Stimulated activated CD4-positive, alpha-beta T cell treated with anti-CD3 and anti-CD28 coated beads, Interleukin-4, amount 100 ng/mL, for 24 hours (primary cell): ENCODE data around the gene BANP.
"Not testable (repeated sequence)": the region's sequence is repeated elsewhere in the genome, so short reads cannot be mapped to it uniquely, and the experiment has no call there.

Source experiments
- DNase-seq: peaks from one replicate; pipeline ENCODE4 v3.0.0-alpha.2; 2020

The BANP gene

GRCh38 chr16:88070341-88070740, 119.1 kb downstream of the BANP start:
- no peak for DNase-seq

DNA sequence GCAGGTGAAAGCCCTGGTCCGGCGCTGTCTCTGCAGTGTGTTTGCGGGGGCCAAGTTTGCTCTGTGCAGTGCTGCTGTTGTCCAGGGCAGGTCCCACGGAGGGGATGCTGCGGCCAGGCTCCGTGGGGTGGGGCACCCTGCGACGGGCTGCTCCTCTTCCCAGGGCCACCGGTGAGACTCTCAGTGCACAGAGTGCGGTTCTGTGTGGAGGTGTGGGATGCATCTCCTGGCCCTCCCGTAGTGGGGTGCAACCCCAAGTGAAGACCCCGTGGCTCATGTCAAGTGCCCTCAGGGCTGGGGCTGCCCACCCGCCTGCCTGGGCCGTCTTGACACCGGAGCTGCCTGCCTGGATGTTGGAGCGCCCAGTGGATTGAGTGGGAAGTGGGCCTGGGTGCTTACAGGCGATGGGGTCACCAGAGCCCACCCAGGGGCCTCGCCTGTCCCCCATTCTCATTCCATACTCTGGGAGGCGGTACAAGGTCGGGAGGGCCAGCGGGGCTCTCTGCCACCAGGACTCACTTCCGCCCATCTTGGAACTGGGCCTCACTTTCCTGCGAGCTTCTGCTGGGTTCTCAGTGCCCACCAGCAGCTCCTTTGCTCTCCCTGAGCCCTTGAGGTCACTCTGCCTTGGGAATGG, 119.9 kb downstream of the BANP start:
- DNase-seq: no peak

GRCh38 chr16:88071908-88072307, 120.7 kb downstream of the BANP start:
- DNase-seq: no peak

- no peak for DNase-seq
Observed at GRCh38 chr16:88072571-88073001, 121.4 kb downstream of the BANP start.

GRCh38 chr16:88073201-88073721, 122.0 kb downstream of the BANP start:
- no peak for DNase-seq

GRCh38 chr16:88074041-88074440, 122.8 kb downstream of the BANP start:
- no peak for DNase-seq

GRCh38 chr16:88076211-88076931, 125.1 kb downstream of the BANP start:
- DNase-seq: no peak

GRCh38 chr16:88076932-88077320, 125.7 kb downstream of the BANP start:
- DNase-seq: not testable (repeated sequence)

DNA sequence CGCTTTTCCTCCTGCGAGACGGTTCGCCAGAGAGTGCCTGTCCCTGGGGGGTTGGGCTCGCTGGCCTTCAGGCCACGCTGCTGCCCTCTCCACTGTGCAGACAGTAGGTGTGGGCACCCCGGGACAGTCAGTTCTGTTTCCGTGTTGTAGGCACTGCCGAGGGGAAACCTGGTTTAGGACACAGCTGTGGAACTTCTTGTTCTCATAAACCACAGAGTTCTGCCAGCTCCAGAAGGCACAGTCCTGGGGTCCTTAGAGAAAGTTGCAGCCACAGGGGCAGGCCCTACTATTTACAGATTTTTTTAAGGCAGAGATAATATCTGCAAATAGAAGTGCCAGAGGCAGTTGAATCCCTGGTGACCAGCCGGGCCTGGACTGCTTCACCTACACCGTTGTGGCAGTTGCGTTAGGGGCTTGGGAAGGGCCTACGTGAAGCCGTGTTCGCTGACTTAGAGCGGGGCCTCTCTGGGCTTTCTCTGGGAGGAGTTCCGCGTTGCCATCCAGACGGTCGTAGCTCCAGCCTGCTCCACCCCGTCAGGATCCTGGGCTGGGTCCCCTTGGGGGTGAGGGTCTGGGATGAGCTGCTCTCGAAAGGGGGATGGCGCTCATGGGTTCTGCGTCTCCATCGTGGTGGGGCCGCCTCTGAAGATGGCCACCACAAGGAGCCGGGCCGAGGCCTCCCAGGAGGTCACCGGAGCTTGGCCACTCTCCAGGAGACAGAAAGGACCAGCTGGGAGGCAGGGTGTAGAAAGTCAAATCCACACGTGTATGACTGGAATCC, 126.3 kb downstream of the BANP start:
- DNase-seq: no peak

DNA sequence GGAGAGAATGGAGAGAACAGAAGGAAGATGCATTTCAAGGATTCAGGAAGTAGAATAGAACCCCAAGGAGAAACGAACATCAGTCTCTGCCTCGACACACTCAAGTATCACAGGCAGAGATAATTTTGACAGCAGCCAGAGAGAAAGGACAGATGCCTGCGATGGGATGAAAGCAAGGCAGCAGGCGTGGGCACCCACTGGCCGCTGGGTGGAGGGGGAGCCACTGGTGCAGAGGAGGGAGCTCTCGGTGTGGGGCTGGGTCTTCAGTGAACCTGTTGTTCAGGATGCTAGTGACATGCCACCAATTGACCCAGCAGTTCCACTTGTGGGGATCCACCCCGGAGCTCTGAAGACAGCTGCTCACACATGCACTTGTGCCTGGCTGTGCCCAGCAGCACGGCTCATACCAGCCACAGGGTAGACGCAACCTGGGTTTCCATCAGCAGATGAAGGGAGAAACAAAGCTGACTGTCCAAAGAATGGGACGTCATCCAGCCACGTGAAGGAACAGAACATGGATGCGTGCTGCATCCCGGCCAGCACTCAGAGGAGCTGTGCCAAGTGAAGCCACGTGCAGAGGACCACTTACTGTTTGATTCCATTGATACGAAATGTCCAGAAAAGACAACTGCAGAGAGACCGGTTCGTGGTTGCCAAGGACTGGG, 127.0 kb downstream of the BANP start:
- DNase-seq: no peak

DNA sequence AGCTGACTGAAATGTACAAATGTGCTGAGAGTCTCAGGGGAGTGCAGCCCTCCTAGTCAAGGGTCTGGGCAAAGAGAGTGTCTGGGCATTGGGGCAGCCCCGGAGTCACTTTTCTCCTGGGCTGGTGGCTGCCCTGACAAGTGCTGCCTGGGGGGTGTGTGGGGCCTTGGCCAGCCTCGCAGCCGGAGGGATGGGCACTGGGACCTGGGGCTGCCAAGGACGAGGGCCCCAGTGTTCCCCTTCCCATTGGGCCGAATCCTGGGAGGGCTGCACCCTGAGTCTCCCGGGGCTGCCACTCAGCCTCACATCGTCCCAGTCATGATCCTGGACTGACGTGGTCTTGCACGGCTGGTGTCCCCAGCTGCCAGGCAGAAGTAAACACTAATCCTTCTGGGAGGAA, 132.3 kb downstream of the BANP start:
- no peak for DNase-seq

- no peak for DNase-seq
Observed at GRCh38 chr16:88084881-88085280, 133.6 kb downstream of the BANP start.

GRCh38 chr16:88086571-88087516, 135.6 kb downstream of the BANP start:
- no peak for DNase-seq

DNA sequence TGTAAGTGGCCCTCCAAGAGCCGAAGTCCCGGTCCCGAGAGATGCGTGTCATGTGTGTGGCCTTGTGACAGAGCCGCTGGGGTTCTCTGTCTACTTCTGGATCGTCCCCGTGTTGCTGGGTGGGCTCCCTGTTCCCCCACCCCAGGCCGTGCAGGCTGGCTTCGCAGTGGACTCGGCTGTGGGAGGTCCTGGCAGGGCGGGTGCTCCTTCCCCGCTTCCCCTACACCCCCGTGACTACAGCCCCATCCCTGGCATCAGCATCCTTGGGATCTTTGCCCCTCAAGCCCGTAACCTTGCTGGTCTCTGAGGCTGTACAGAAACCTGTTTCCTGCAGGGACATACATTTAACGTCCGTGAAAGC, 136.3 kb downstream of the BANP start:
- no peak for DNase-seq

DNA sequence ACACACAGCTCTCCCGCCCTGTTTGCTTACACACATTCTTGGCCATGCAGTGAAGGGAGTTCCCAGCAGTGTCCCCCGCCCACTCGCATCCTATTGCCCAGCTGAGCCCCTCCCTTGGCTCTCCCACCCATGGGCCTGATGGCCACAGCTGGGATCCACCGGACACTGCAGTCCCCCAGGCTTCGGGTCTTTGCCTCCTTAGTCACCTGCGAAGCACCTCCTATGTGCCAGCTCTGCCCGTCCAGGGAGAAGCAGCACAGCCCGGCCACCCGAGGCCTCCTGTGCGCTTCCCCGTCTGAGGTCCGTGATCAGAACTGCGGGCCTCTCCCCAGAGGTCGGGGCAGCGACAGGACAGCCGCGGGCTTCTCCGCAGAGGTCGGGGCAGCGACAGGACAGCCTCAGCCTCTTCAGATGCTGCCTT, 136.9 kb downstream of the BANP start:
- no peak for DNase-seq

GRCh38 chr16:88088611-88089010, 137.4 kb downstream of the BANP start:
- DNase-seq: not testable (repeated sequence)

DNA sequence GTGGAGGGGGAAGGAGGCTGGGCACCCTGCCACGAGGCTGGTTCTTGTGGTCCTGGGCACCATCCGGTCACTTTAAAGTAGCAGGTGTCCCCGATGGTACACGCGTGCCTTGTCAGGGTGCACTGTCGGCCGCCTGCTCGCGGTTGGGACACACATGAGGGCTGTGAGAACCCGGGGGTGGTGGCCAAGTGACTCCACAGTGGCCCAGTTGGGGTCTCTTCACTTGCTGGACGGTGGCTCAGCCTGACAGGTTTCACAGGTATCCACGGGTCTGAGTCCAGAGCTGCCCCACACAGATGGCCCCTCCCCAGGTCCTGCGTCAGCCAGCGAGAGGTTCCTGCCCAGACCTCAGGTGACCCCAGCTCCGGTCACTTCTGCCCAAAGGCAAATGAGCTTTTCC, 137.8 kb downstream of the BANP start:
- DNase-seq: not testable (repeated sequence)

DNA sequence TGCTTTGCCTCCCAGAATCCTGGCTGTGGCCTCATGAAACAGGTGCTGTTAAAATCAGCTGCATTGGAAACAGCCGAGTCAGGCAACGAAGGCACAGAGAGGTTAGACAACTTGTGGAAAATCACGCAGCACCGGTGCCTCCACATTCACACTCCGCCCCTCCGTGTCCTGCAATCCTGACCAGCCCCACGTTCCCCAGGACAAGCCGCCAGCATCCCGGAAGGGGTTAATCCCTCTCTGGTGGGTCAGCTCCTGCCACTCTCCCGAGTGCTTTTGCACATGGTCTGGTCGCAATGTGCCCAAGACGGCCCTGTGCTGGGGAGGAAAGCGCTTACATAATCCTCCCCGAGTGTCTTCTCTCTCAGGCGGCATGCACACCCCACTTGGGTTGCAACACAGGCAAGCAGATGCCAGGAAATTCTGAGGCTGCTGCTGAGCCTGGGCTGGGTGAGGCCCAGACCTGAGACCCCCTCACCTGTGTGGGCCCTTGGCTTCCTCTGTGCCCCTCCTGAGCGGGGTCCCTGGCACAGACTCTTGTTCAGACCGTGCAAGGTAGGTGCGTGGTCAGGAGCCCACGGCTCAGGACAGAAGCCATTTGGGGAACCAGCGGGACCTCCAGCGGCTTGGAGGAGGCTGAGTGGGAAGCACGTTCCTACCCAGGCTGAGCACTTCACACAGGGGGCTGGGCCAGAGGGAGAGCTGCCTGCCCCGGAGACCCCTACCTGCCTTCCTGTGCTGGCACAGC, 138.6 kb downstream of the BANP start:
- DNase-seq: not testable (repeated sequence)

DNA sequence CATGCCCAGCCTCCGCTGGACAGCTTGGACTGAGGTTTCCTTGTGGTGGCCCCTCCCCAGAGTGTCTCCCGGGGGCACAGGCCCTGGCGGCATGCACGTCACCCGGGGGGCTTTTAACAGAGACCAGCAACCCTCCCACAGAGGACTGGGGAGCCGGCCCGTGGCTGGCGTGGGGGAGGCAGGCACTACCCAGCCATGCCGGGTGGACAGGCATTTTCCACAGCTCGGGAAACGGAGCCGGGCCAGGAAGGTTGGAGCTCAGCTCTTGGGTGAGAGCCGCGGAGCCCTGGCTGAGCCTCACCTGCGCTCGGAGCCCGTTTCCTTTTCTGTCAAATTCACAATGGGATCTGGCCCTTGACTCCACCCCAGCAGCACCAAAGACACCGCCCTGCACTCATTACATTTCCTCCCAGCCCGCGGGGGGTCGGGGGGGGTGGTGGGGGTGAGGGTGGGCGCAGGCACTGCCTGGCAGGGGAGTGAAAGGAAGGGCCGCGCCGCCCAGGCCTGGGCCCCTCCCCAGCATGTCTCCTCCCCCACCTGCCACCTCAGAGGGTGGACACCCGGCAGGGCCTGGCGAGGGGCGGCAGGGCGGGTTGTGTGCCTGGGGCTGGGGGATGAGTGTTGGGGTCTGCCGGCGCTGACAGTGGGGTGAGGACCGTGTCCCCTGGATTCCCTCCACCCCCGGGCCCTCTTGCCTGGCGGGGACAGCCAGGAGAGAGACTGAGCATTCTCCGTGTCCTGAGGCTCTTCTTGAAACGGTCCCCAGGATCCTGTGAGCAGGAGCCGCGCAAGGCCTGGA, 139.3 kb downstream of the BANP start:
- DNase-seq: not testable (repeated sequence)
